Fibroblast of lung (primary cell): Measurements from ENCODE around the gene EMID1. TPM values are rescaled to one million over a fixed set of nuclear protein-coding genes. Genes with fewer than 3 reads are reported as not detected.

ENCODE experiments used
- DNase-seq, 2 donors: peaks; one replicate each; pipeline versions ENCODE4 v3.0.0 to v3.0.0-alpha.2; 2010; ENCODE audit warnings: low read depth in 2 of 2
- H2AFZ ChIP-seq: 2 replicates; pipeline ENCODE4 v1.5.1; 2012; ENCODE audit warnings: low read length, control low read depth, inconsistent platforms
- H3K27ac ChIP-seq: 2 replicates; pipeline ENCODE4 v1.5.1; 2011; ENCODE audit warnings: low read length, control low read depth; ENCODE audit not compliant: insufficient read depth
- H3K27me3 ChIP-seq: 2 replicates; pipeline ENCODE4 v1.5.1; 2011; ENCODE audit warnings: mild to moderate bottlenecking, low read length; ENCODE audit not compliant: control insufficient read depth, insufficient read depth
- H3K36me3 ChIP-seq: 2 replicates; pipeline ENCODE4 v1.5.1; 2011; ENCODE audit warnings: low read length; ENCODE audit not compliant: control insufficient read depth, insufficient read depth
- H3K4me1 ChIP-seq: 2 replicates; pipeline ENCODE4 v1.5.1; 2011; ENCODE audit warnings: low read length; ENCODE audit not compliant: control insufficient read depth, insufficient read depth; ENCODE audit errors: extremely low read depth
- H3K4me2 ChIP-seq: 2 replicates; pipeline ENCODE4 v1.5.1; 2011; ENCODE audit warnings: low read length, control low read depth; ENCODE audit not compliant: insufficient read depth; ENCODE audit errors: extremely low read depth
- H3K4me3 ChIP-seq, 4 experiments: fragments of 200-600 bp in 1 of 4; sonication (generic) in 1 of 4; replicated peaks in 1 of 4; 2 replicates each; pipeline ENCODE4 v1.5.1; 2011 to 2016; ENCODE audit warnings: low read length in 4 of 4, low read depth in 3 of 4, mild to moderate bottlenecking in 3 of 4, control low read depth in 2 of 4, inconsistent platforms in 1 of 4, mixed read lengths in 1 of 4; ENCODE audit not compliant: insufficient read depth in 1 of 4; ENCODE audit errors: control extremely low read depth in 1 of 4
- H3K79me2 ChIP-seq: 2 replicates; pipeline ENCODE4 v1.5.1; 2012; ENCODE audit warnings: mild to moderate bottlenecking, low read length, inconsistent platforms; ENCODE audit not compliant: control insufficient read depth, insufficient read depth
- H3K9ac ChIP-seq: 2 replicates; pipeline ENCODE4 v1.5.1; 2011; ENCODE audit warnings: mild to moderate bottlenecking, low read length, control low read depth; ENCODE audit not compliant: insufficient read depth
- H3K9me3 ChIP-seq: 2 replicates; pipeline ENCODE4 v1.5.1; 2012; ENCODE audit warnings: low read depth, low read length; ENCODE audit not compliant: control insufficient read depth, insufficient read depth
- H4K20me1 ChIP-seq: 2 replicates; pipeline ENCODE4 v1.5.1; 2011; ENCODE audit warnings: low read length; ENCODE audit not compliant: control insufficient read depth, insufficient read depth; ENCODE audit errors: extremely low read depth
- EZH2 ChIP-seq: IDR thresholded peaks from 2 replicates; pipeline ENCODE4 v1.5.1; 2012; ENCODE audit warnings: low read length, control low read depth, mild to moderate bottlenecking; ENCODE audit errors: missing control alignments
- polyA plus RNA-seq, 2 donors: library from polyadenylated mRNA; depleted of rRNA in 1 of 2; stranded (reverse) in 1 of 2; unstranded in 1 of 2; fragments of >200 nt; gene quantifications; 2 replicates each; pipeline ENCODE4 v1.2.1, GENCODE V29; 2011 to 2012; ENCODE audit warnings: missing spikeins in 1 of 2
- total RNA-seq: library from RNA; depleted of rRNA; stranded (reverse); fragments of >200 nt; gene quantifications from 2 replicates; pipeline ENCODE4 v1.2.1, GENCODE V29; 2014
- TF ChIP-seq, protein P1 (sequence below), 2 donors: IDR thresholded peaks in 1 of 2; conservative IDR thresholded peaks in 1 of 2; 1 replicate in 1 of 2; 2 replicates in 1 of 2; pipeline ENCODE4 v1.5.1; 2011 to 2012; ENCODE audit warnings: low read length in 2 of 2, control low read depth in 1 of 2, inconsistent platforms in 1 of 2, low read depth in 1 of 2, mild to moderate bottlenecking in 1 of 2

The EMID1 gene
- total and polyA plus RNA-seq, 2 donors (not counting 1 experiment from before 2014, with no cell fraction given): 0.50 TPM; not detected in 1

DNA sequence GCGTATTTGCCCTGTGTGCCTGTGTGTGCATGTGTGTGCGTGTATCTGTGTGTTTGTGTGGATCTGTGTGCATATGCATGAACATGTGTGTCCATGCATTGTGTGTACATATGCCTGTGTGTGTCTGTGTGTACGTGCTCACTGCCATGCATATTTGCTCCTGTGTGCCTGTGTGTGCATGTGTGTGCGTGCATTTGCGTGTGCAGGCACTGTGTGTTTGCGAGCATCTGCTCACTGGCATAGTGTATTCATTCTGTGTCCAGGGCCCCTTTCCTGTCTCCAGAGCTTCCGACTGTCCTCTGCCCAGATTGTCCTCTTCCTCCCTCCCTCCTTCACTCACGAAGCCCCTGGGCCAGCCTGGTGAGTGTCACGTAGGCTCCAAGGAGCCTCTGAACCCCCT lies 5.8 kb downstream of the EMID1 start:
- no peaks in the 10 kb centered on the region for H3K36me3 ChIP-seq
- no peak overlapping the region for H3K4me3 ChIP-seq
- no peaks in the 10 kb centered on the region for H3K9me3 ChIP-seq
- no peak overlapping the region for H2AFZ ChIP-seq
- no peak overlapping the region for H3K9ac ChIP-seq
- H3K79me2 ChIP-seq: no peaks in the 10 kb centered on the region
- TF ChIP-seq, protein P1, sequence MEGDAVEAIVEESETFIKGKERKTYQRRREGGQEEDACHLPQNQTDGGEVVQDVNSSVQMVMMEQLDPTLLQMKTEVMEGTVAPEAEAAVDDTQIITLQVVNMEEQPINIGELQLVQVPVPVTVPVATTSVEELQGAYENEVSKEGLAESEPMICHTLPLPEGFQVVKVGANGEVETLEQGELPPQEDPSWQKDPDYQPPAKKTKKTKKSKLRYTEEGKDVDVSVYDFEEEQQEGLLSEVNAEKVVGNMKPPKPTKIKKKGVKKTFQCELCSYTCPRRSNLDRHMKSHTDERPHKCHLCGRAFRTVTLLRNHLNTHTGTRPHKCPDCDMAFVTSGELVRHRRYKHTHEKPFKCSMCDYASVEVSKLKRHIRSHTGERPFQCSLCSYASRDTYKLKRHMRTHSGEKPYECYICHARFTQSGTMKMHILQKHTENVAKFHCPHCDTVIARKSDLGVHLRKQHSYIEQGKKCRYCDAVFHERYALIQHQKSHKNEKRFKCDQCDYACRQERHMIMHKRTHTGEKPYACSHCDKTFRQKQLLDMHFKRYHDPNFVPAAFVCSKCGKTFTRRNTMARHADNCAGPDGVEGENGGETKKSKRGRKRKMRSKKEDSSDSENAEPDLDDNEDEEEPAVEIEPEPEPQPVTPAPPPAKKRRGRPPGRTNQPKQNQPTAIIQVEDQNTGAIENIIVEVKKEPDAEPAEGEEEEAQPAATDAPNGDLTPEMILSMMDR (conservative IDR thresholded peaks at IDR 0.05 in 1 of 2, IDR thresholded peaks at IDR 0.05 in 1 of 2; ENCODE audit: low read depth in 1 of 2, low read length in 2 of 2): no peak
- no peak for TF ChIP-seq EZH2
- H3K4me1 ChIP-seq: no peaks in the 10 kb centered on the region
- DNase-seq: no peak
- no peak overlapping the region for H3K4me2 ChIP-seq
- peaks cover 19% of the 10 kb centered on the region for H3K27me3 ChIP-seq
- H3K27ac ChIP-seq: no peak overlapping the region
- H4K20me1 ChIP-seq: no peaks in the 10 kb centered on the region

DNA sequence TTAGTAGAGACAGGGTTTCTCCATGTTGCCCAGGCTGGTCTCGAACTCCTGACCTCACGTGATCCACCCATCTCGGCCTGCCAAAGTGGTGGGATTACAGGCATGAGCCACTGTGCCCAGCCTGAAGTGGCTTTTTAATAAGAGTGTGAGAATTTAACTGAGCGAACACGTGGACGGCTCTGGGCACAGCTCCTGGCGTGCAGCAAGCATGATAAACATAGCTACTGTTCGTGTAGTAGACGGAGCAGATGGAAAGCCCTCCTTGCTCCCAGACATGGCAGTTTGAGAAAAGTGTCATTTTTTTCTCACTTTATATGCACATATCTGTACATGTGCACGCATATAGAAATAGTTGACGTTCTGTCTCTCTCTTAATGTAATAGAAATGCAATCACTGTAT lies 7.0 kb downstream of the EMID1 start:
- no peak overlapping the region for H3K27ac ChIP-seq
- no peak for TF ChIP-seq EZH2
- TF ChIP-seq, protein P1 (conservative IDR thresholded peaks at IDR 0.05 in 1 of 2, IDR thresholded peaks at IDR 0.05 in 1 of 2; ENCODE audit: low read depth in 1 of 2, low read length in 2 of 2): no peak
- no peaks in the 10 kb centered on the region for H3K4me1 ChIP-seq
- no peak overlapping the region for H3K9ac ChIP-seq
- H3K4me2 ChIP-seq: no peak overlapping the region
- H3K79me2 ChIP-seq: no peaks in the 10 kb centered on the region
- H3K36me3 ChIP-seq: no peaks in the 10 kb centered on the region
- no peak for DNase-seq
- no peaks in the 10 kb centered on the region for H4K20me1 ChIP-seq
- no peak overlapping the region for H2AFZ ChIP-seq
- no peaks in the 10 kb centered on the region for H3K9me3 ChIP-seq
- H3K27me3 ChIP-seq: peaks cover 13% of the 10 kb centered on the region
- no peak overlapping the region for H3K4me3 ChIP-seq

DNA sequence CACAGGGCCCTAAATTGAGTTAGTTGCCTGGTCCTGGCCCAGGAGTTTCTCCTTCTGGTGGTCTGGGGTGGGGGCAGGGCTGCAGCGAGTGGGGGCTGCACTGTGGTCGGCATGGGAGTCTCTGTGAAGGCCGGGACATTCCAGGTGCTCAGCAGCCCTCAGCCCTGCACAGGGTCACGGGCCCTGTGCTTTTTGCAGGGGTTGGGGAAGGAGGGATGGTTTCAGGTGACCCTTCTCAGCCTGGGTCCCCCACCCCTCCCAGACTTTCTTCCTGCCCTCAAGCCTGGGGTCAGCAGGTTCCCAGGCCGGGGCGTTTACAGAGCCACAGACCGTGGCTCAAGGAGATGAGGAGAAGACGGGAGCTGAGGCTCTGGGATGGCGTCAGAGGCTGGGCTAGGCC lies 7.8 kb downstream of the EMID1 start:
- H3K4me2 ChIP-seq: no peak overlapping the region
- H3K4me1 ChIP-seq: no peaks in the 10 kb centered on the region
- H3K36me3 ChIP-seq: no peaks in the 10 kb centered on the region
- no peak for DNase-seq
- H3K4me3 ChIP-seq: no peak overlapping the region
- no peaks in the 10 kb centered on the region for H3K79me2 ChIP-seq
- no peaks in the 10 kb centered on the region for H4K20me1 ChIP-seq
- TF ChIP-seq, protein P1 (conservative IDR thresholded peaks at IDR 0.05 in 1 of 2, IDR thresholded peaks at IDR 0.05 in 1 of 2; ENCODE audit: low read depth in 1 of 2, low read length in 2 of 2): no peak
- no peak for TF ChIP-seq EZH2
- no peaks in the 10 kb centered on the region for H3K9me3 ChIP-seq
- H3K9ac ChIP-seq: no peak overlapping the region
- no peak overlapping the region for H2AFZ ChIP-seq
- peaks cover 7% of the 10 kb centered on the region for H3K27me3 ChIP-seq
- no peak overlapping the region for H3K27ac ChIP-seq
